HepG2 (cell line): ENCODE results near the gene SPAG9. TPM values are rescaled to one million over a fixed set of nuclear protein-coding genes. Genes with fewer than 3 reads are reported as not detected.
A peak's percentile ranks its signal among the peaks of the same experiment; 100 is the strongest.

ENCODE experiments used
- BCLAF1 ChIP-seq: fragments of 450-650 bp; IDR thresholded peaks from 2 replicates; pipeline ENCODE4 v1.6.1; 2017; ENCODE audit warnings: mild to moderate bottlenecking
- CCDC6 ChIP-seq: sonication (generic); formaldehyde crosslinking; IDR thresholded peaks from 2 replicates; pipeline ENCODE4 v1.8.1; 2022; ENCODE audit warnings: mild to moderate bottlenecking, missing genetic modification reagents, moderate library complexity
- CENPBD1 ChIP-seq: sonication (generic); formaldehyde crosslinking; IDR thresholded peaks from 2 replicates; pipeline ENCODE4 v1.8.0; 2022; ENCODE audit warnings: missing genetic modification reagents, low read depth, mild to moderate bottlenecking, borderline replicate concordance
- ELF4 ChIP-seq: sonication (generic); formaldehyde crosslinking; IDR thresholded peaks from 2 replicates; pipeline ENCODE4 v1.5.0; 2020; ENCODE audit warnings: missing genetic modification reagents, mild to moderate bottlenecking, moderate library complexity, borderline replicate concordance
- FLYWCH1 ChIP-seq: sonication (generic); formaldehyde crosslinking; IDR thresholded peaks from 2 replicates; pipeline ENCODE4 v1.8.1; 2023; ENCODE audit warnings: mild to moderate bottlenecking, missing genetic modification reagents
- GATAD1 ChIP-seq: IDR thresholded peaks from 2 replicates; pipeline ENCODE4 v1.6.1; 2016; ENCODE audit warnings: missing genetic modification reagents, missing compliant biosample characterization
- HNRNPK ChIP-seq: fragments of 200-400 bp; formaldehyde crosslinking; IDR thresholded peaks from 2 replicates; pipeline ENCODE4 v1.6.1; 2018; ENCODE audit warnings: low read length, low read depth, moderate library complexity, mild to moderate bottlenecking; ENCODE audit not compliant: poor library complexity, severe bottlenecking
- IRF2 ChIP-seq: IDR thresholded peaks from 2 replicates; pipeline ENCODE4 v1.6.1; 2018; ENCODE audit warnings: missing genetic modification reagents, missing compliant biosample characterization
- ISL2 ChIP-seq: sonication (generic); formaldehyde crosslinking; IDR thresholded peaks from 2 replicates; pipeline ENCODE4 v1.5.0; 2020; ENCODE audit warnings: missing genetic modification reagents
- MYNN ChIP-seq: sonication (generic); formaldehyde crosslinking; IDR thresholded peaks from 2 replicates; pipeline ENCODE4 v1.4.0; 2020; ENCODE audit warnings: mild to moderate bottlenecking, low read depth, missing genetic modification reagents
- NFIB ChIP-seq: sonication (generic); formaldehyde crosslinking; IDR thresholded peaks from 2 replicates; pipeline ENCODE4 v1.9.0; 2021; ENCODE audit warnings: missing genetic modification reagents, mild to moderate bottlenecking, borderline replicate concordance
- NR2C2 ChIP-seq: sonication (generic); formaldehyde crosslinking; IDR thresholded peaks from 2 replicates; pipeline ENCODE4 v1.4.0; 2020; ENCODE audit warnings: missing genetic modification reagents, mild to moderate bottlenecking, moderate library complexity, borderline replicate concordance
- PITX1 ChIP-seq: sonication (generic); formaldehyde crosslinking; IDR thresholded peaks from 2 replicates; pipeline ENCODE4 v1.5.1; 2020; ENCODE audit warnings: mild to moderate bottlenecking, missing genetic modification reagents
- POGZ ChIP-seq: sonication (generic); formaldehyde crosslinking; IDR thresholded peaks from 2 replicates; pipeline ENCODE4 v1.4.0; 2020; ENCODE audit warnings: mild to moderate bottlenecking, missing genetic modification reagents
- PRPF4 ChIP-seq: fragments of 200-400 bp; formaldehyde crosslinking; IDR thresholded peaks from 2 replicates; pipeline ENCODE4 v1.6.1; 2016; ENCODE audit warnings: low read length, low read depth; ENCODE audit not compliant: poor library complexity, severe bottlenecking
- PTBP1 ChIP-seq: fragments of 200-400 bp; formaldehyde crosslinking; IDR thresholded peaks from 2 replicates; pipeline ENCODE4 v1.6.1; 2018; ENCODE audit warnings: low read length, low read depth; ENCODE audit not compliant: poor library complexity, severe bottlenecking
- ZBTB21 ChIP-seq: sonication (generic); formaldehyde crosslinking; IDR thresholded peaks from 2 replicates; pipeline ENCODE4 v1.4.0; 2020; ENCODE audit warnings: missing genetic modification reagents
- ZBTB34 ChIP-seq: sonication (generic); formaldehyde crosslinking; IDR thresholded peaks from 2 replicates; pipeline ENCODE4 v1.8.0; 2022; ENCODE audit warnings: mild to moderate bottlenecking, missing genetic modification reagents
- ZNF20 ChIP-seq: sonication (generic); formaldehyde crosslinking; IDR thresholded peaks from 2 replicates; pipeline ENCODE4 v1.4.0; 2020; ENCODE audit warnings: mild to moderate bottlenecking, moderate library complexity, missing genetic modification reagents
- ZNF264 ChIP-seq: sonication (generic); formaldehyde crosslinking; IDR thresholded peaks from 2 replicates; pipeline ENCODE4 v1.4.0; 2020; ENCODE audit warnings: missing genetic modification reagents
- ZNF580 ChIP-seq: IDR thresholded peaks from 2 replicates; pipeline ENCODE4 v1.6.1; 2016; ENCODE audit warnings: low read depth, borderline replicate concordance
- ZNF670 ChIP-seq: sonication (generic); formaldehyde crosslinking; IDR thresholded peaks from 2 replicates; pipeline ENCODE4 v1.8.0; 2022; ENCODE audit warnings: mild to moderate bottlenecking, missing genetic modification reagents, borderline replicate concordance
- ZNF7 ChIP-seq: IDR thresholded peaks from 2 replicates; pipeline ENCODE4 v1.6.1; 2016; ENCODE audit warnings: missing biosample characterization, missing genetic modification reagents
- ZSCAN22 ChIP-seq: sonication (generic); formaldehyde crosslinking; IDR thresholded peaks from 2 replicates; pipeline ENCODE4 v1.4.0; 2020; ENCODE audit warnings: mild to moderate bottlenecking, missing genetic modification reagents
- polyA plus RNA-seq, 8 experiments: library from polyadenylated mRNA; depleted of rRNA in 3 of 8; stranded (reverse) in 7 of 8; unstranded in 1 of 8; fragments of >200 nt; fragmentation: Illumina TruSeq in 4 of 8; extraction: Trizol in 4 of 8; gene quantifications; 2 replicates each; pipeline versions ENCODE4 v1.2.1 to v1.2.3, GENCODE V29; 2011 to 2016; ENCODE audit warnings: low read depth in 4 of 8, missing spikeins in 1 of 8, mixed read lengths in 1 of 8; ENCODE audit not compliant: insufficient read depth in 1 of 8
- total RNA-seq, 5 experiments: library from RNA; depleted of rRNA; stranded (reverse); fragments of >200 nt; fragmentation: Illumina TruSeq; extraction: Trizol; gene quantifications; 2 replicates each; pipeline ENCODE4 v1.2.3, GENCODE V29; 2016; ENCODE audit warnings: low read depth in 1 of 5
- TF ChIP-seq, protein P1 (sequence below): sonication (generic); formaldehyde crosslinking; IDR thresholded peaks from 2 replicates; pipeline ENCODE4 v1.9.0; 2022; ENCODE audit warnings: missing genetic modification reagents, mild to moderate bottlenecking, borderline replicate concordance

The SPAG9 gene
- total and polyA plus RNA-seq, 2 of the 13 experiments (the other 11 are each of a cell fraction or from before 2014, with no cell fraction given), result 43.2 to 78.6 TPM

DNA sequence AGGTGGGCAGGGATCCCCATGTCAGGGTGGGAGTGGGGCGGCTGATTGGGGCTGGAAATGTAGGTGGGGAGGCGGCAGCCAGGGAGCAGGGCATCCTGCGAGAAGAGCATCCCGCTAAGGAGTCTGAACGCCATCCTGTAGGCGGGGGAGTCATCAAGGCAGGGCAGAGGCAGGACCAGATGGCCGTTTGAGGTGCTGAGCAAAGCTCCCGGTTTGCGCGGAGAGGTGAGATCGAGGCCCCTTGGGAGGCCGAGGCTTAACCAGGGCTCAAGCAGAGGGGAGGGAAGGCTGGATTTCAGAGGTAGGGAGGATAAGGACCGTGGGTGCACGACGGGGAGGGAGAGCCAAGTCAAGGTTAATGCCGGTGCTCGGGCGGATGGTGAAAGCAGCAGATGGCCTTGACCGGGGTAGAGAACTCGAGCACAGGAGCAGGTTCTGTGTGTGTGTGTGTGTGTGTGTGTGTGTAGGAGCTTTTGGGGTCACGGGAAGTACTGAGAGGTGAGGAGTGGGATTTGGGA is 45.1 kb upstream of the SPAG9 start (continued):
- TF ChIP-seq ELF4 (CRISPR knock-in tag) (no peak), ZNF580 (no peak; the same call in 1 of the 2 replicates), PTBP1 (no peak), CCDC6 (CRISPR knock-in tag) (0 out of 2 replicates have a peak, but pooled peaks have one; percentile 1), MYNN (no peak), FLYWCH1 (CRISPR knock-in tag) (no peak), HNRNPK (no peak), BCLAF1 (no peak), NFIB (no peak), GATAD1 (0 out of 2 replicates have a peak, but pooled peaks have one; percentile 2), ZNF670 (no peak), IRF2 (no peak), ZBTB34 (CRISPR knock-in tag) (0 out of 2 replicates have a peak, but pooled peaks have one; percentile 19), POGZ (CRISPR knock-in tag) (no peak), PRPF4 (no peak), ZNF20 (no peak), ISL2 (no peak), ZNF7 (CRISPR knock-in tag) (no peak), ZSCAN22 (no peak), ZNF264 (CRISPR knock-in tag) (no peak), PITX1 (no peak; the same call in 1 of the 2 replicates), CENPBD1 (CRISPR knock-in tag) (no peak), ZBTB21 (CRISPR knock-in tag) (no peak), NR2C2 (CRISPR knock-in tag) (no peak)
- TF ChIP-seq, protein P1, sequence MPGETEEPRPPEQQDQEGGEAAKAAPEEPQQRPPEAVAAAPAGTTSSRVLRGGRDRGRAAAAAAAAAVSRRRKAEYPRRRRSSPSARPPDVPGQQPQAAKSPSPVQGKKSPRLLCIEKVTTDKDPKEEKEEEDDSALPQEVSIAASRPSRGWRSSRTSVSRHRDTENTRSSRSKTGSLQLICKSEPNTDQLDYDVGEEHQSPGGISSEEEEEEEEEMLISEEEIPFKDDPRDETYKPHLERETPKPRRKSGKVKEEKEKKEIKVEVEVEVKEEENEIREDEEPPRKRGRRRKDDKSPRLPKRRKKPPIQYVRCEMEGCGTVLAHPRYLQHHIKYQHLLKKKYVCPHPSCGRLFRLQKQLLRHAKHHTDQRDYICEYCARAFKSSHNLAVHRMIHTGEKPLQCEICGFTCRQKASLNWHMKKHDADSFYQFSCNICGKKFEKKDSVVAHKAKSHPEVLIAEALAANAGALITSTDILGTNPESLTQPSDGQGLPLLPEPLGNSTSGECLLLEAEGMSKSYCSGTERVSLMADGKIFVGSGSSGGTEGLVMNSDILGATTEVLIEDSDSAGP, result peak; percentile 67; the same call in 1 of the 2 replicates
